ENCODE data around the gene NAPSA. TPM values are rescaled to one million over a fixed set of nuclear protein-coding genes. Genes with fewer than 3 reads are reported as not detected.

The NAPSA gene
- total and polyA plus RNA-seq, 9 of the 15 experiments (the other 6 are each of a cell fraction or from before 2014, with no cell fraction given): 0.25 to 1.9 (median 0.69) TPM

GRCh38 chr19:50361290-50362029 is 4.0 kb downstream of the NAPSA start (continued):
- TF ChIP-seq RCOR1 (IDR thresholded peaks at IDR 0.05; ENCODE audit: borderline replicate concordance in 1 of 2, low read depth in 2 of 2, low read length in 2 of 2): peak in 1 of 2 experiments; percentile 38; a peak in 1 of 4 replicates
- TF ChIP-seq ZNF592 (IDR thresholded peaks at IDR 0.05): peak; percentile 44; the same call in 1 of the 2 replicates
- no peak for TF ChIP-seq ATF1 (CRISPR knock-in tag; IDR thresholded peaks at IDR 0.05)
- TF ChIP-seq ATF1 (tag; IDR thresholded peaks at IDR 0.05): peak; percentile 68
- TF ChIP-seq ATF7 (IDR thresholded peaks at IDR 0.05): peak; percentile 34; the same call in 1 of the 2 replicates
- TF ChIP-seq MCM2 (IDR thresholded peaks at IDR 0.05; ENCODE audit: low read depth): no peak
- TF ChIP-seq MTA2 (IDR thresholded peaks at IDR 0.05; ENCODE audit: low read depth): peak; percentile 24; the same call in 1 of the 2 replicates
- TF ChIP-seq ZC3H8 (IDR thresholded peaks at IDR 0.05): no peak
- peak; percentile 77 for TF ChIP-seq SP1 (CRISPR knock-in tag; IDR thresholded peaks at IDR 0.05)

All from K562 (cell line).